ENCODE results near the gene CPTP.
"Not testable (repeated sequence)": the region's sequence is repeated elsewhere in the genome, so short reads cannot be mapped to it uniquely, and the experiment has no call there.

Gene CPTP

GRCh38 chr1:1307261-1307922 lies 17.2 kb upstream of the CPTP start:
- no peak for DNase-seq

DNA sequence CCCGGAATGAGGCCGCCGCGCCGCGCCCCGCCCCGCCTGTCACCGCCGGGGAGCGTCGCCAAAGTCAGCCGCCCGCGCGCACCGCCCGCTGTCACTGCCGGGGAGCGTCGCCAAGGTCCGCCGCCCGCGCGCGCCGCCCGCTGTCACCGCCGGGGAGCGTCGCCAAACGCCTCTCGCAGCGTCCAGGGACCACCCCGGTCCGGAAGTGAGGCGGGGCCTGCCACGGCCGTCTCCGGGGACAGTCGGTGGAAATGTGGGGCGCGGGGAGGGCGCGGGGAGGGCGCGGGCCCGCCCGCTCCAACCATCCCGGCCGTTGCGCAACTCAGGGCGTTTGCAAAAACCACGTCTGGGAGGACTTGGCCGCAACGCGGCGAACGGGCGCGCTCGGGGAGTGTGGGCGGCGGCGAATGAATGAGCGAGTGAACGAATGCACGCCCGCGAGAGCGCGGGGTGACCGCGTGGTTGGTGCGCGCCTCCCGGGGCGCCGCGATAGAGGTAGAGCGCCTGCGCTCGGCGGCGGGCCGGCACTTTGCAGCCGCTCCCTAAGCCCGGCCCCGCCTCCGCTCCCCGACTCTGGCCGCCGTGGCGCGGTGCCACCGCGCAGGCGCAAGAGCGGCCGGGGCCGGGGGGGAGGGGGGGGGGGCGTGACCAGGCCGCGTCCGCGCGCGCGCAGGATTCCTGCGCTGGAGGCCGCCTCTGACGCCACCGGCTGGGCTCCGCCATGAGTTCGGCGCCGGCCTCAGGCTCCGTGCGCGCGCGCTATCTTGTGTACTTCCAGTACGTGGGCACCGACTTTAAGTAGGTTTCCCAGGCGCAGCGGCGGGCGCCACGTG lies 16.5 kb upstream of the CPTP start, which contains the start of the genes ACAP3 and PUSL1:
Gene ACAP3 (minus strand): TSS at position 8 of the 833 bp plus-strand sequence. CDS start 115 bp downstream, outside the sequence.
Gene PUSL1 (plus strand): TSS at position 675 of the 833 bp plus-strand sequence. CDS start 47 bp downstream, at position 722.
- peak; percentile 83 to 91 for DNase-seq

- DNase-seq, result no peak
Observed at GRCh38 chr1:1308756-1309250, 15.8 kb upstream of the CPTP start.

DNA sequence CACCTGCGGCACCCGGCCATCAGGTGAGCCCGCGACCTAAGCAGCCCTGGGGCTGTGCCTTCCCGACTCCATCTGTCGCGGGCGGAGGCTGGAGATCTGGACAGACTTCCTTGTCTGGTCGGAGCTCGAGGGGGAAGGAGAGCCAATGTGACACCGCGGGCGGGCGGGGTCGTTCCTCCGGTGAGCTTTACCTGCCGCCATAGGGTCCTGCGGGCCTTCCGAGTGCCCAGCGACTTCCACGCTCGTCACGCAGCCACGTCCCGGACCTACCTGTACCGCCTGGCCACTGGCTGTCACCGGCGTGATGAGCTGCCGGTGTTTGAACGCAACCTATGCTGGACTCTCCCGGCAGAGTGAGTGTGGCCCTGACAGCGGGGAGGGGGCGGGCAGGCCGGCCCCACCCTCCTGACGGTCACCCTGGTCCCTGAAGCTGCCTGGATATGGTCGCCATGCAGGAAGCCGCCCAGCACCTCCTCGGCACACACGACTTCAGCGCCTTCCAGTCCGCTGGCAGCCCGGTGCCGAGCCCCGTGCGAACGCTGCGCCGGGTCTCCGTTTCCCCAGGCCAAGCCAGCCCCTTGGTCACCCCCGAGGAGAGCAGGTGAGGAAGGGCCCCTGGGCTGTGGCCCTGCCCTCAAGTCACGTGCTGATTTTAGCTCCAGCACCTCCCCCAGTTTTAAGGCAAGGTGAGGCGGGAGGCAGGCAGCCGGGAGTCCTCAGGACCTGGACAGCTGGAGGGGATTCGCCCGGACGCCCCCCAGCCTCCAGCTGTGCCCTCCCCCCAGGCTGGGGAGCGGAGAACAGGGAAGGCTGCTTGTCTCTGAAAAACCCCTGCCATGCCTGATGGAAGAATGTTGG lies 15.1 kb upstream of the CPTP start:
- peak in 1 of 2 donors; percentile 21 for DNase-seq

- no peak for DNase-seq
Observed at GRCh38 chr1:1310109-1310385, 14.6 kb upstream of the CPTP start.

GRCh38 chr1:1310476-1311053 lies 14.0 kb upstream of the CPTP start:
- no peak for DNase-seq

- no peak for DNase-seq
Observed at GRCh38 chr1:1311107-1312104, 13.2 kb upstream of the CPTP start.

DNA sequence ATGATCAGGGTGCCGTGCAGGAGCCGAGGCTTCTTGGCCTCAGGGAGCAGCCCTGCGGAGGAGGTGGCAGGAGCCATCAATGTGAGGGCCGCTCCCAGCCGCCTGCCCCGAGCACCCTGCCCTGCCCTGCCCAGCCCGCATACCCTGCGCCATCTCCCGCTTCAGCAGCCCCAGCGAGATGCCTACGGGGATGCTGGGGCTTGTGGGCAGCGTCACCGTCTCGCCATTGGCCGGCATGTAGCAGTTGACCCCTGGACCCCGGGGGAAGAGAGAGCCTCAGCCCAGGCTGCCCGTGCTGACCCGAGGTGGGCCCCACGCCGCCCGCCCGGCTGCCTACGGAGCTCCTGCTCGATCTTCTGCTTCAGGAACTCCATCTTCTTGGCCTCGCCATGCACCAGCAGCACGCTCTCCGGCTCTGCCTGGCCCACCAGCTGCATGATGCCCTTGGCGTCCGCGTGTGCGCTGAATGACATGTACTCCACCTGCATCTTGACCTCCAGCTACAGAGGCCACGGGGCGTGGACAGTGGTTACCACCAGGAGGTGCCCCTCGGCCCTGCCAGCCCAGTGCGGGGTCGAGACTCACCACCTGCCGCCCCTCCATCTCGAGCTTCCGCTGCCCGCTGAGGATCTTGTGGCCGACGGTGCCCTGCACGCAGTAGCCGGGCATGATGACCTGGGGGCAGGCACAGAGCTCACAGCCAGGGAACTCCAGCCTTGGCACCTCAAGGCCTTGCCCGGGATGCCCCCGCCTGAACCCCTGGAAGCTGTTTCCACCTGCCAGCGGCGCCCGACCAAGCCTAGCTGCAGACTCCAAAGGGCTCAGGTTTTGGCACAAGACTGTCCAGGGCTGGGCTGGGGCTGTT lies 11.9 kb upstream of the CPTP start:
- DNase-seq, result no peak

DNA sequence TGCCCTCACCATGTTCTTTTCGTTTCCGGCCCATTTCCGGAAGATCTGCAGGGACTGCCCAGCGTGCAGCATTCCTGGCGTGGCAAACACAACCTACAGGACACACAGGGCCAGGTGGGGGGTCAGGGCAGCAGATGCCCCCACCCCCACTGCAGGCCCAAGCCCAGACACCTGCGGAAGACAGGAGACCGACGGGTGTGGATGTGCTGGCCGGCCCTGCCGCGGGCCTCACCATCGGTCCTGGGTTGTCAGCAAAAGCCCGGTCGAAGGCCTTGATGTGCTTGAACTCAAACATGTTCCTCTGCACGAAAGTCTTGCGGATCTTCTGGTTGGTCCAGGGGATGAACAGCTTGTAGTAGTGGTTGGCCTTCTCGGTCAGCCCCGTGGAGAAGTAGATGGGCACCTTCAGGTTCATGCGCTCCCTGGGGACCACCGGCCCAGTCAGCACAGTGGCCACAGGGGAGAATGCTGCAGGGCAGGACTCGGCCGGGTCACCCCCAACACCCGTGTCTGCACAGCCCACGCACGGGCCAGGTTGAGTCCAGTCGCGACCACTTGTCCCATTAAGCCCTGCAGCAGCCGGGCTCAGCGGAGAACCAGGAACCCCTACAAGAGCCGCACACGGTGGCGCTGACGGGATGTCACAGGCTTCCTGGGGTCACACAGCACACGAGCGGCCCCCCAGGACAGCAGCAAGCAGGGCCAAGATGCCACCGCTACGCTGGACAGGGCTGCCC lies 10.9 kb upstream of the CPTP start:
- DNase-seq, result no peak

DNA sequence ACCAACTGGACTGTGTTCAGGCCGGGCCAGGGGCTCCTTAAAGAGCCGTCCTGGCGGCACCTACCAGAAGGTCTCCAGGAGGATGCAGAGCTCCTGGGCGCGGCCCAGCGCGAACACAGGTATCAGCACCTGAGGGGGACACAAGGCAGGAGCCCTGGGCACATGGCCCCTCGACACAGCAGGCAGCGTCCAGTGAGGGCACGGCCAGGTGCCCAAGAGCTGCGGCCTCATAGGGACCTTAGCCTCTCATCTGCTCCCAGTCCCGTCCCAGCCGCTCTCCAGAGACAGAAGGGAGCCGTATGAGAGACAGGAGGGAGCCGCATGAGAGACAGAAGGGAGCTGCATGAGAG lies 10.4 kb upstream of the CPTP start:
- DNase-seq, result no peak

DNA sequence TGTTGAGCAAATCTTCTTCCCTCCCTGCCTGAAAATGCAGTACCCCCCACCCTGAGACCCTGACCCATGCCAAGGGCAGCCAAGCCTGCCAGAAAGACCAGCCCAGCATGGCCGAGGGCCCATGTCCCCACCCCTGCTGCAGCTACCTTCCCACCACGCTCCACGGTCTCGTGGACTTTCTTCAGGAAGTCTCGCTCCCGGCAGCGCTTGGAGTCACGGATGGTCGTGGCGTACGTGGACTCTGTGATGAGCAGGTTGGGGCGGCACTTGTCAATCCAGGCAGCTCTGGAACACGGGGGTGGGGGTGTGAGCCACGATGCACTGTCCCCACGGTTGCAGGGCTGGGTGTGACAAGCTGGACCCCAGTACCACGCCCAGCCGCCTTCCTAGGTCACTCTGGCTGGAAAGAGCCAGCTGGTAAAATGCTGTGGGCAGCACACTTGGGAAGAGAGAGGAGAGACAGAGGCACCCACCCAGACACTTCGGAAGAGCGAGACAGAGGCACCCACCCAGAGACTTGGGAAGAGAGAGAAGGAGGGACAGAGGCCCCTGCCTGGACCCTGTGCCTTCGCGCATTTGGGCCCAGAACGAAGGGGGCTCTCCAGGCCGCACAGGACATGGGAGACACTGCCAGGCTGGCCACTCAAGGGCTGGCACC lies 9.8 kb upstream of the CPTP start:
- no peak for DNase-seq

GRCh38 chr1:1315435-1315954 lies 9.1 kb upstream of the CPTP start:
- no peak for DNase-seq

DNA sequence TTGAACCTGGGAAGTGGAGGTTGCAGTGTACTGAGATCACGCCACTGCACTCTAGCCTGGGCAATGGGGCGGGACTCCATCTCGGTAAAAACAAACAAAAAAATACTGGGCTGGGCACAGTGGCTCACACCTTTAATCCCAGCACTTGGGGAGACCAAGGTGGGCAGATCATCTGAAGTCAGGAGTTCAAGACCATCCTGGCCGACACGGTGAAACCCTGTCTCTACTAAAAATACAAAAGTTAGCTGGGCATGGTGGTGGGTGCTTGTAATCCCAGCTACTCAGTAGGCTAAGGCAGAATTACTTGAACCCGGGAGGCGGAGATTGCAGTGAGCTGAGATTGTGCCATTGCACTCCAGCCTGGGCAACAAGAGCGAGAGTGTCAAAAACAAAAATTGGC lies 8.4 kb upstream of the CPTP start:
- not testable (repeated sequence) for DNase-seq

GRCh38 chr1:1317420-1317819 lies 7.2 kb upstream of the CPTP start:
- DNase-seq, result no peak

GRCh38 chr1:1318131-1318652 lies 6.4 kb upstream of the CPTP start:
- no peak for DNase-seq

DNA sequence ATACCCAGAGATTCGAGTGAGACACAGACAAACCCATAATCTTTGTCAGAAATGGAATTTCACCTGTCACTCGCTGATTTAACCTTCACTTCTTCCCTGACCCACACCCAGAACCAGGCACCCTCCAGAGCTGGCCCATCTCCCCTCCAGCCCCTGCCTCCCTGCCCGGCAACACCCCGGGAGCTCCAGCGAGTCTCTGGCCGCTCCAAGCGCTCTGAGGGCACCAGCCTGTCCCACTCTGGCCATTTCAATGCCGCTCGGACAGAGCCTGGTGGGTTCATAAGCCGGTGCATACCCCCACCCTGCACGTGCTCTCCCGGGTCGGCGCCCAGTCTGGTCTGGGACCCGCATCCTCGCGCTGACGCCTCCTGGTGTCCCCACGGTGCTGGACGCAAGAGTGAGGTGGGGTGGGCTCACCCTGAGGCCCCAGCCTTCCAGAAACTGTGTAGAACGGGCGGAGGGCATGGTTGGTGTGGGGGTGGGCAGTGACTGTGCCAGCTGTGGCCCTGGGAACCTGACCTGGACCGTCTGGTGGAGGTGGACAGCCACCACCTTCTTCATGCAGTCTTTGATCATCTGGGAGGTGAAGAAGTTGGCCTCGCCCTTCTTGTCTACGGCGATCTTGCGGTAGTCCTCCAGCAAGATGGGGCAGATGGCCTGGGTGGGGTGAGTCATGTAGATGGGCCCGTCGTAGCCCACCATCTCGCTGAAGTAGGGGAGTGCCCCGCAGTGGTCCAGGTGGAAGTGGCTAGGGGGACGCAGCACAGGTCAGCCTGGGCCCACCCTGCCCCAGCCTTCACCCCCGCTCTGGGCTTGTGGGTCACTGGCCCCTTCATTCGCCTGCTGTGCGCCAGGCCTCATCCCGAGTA lies 5.6 kb upstream of the CPTP start:
- no peak for DNase-seq

DNA sequence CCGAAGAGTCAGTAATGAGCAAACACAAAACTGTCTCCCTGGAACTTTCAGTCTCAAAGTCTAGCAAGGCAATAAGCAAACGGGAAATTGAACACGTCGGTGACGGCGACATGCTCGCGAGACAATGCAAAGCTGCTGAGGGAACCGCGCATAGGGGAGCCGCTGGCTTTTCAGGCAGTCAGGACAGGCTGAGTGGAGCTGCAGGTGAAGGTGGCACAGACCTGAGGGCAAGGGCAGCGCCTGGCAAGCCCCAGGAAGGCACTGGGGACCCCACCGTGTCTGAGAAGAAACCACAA lies 5.0 kb upstream of the CPTP start:
- DNase-seq, result no peak
